T-helper 1 cell treated with Interleukin-12 subunit alpha and Interleukin-12 subunit beta and Interleukin-4 antibody, amounts not matched to agents 30 μg/mL and 1 μg/mL, for 36 hours (primary cell): ENCODE results near the gene RRAD.

ENCODE experiments used
- H3K27ac Mint-ChIP-seq: one replicate; pipeline ENCODE4 v1.8.0; 2021; ENCODE audit warnings: mild to moderate bottlenecking, mixed read lengths
- H3K27me3 Mint-ChIP-seq: one replicate; pipeline ENCODE4 v1.8.0; 2021; ENCODE audit warnings: low read depth, mixed read lengths
- H3K36me3 Mint-ChIP-seq: one replicate; pipeline ENCODE4 v1.8.0; 2021; ENCODE audit warnings: low read depth, mixed read lengths
- H3K4me1 Mint-ChIP-seq: one replicate; pipeline ENCODE4 v1.8.0; 2021; ENCODE audit warnings: low read depth, mixed read lengths
- H3K4me3 Mint-ChIP-seq: one replicate; pipeline ENCODE4 v1.8.0; 2021; ENCODE audit warnings: mild to moderate bottlenecking, moderate library complexity, mixed read lengths
- H3K9me3 Mint-ChIP-seq: one replicate; pipeline ENCODE4 v1.8.0; 2021; ENCODE audit warnings: mixed read lengths

The RRAD gene

DNA sequence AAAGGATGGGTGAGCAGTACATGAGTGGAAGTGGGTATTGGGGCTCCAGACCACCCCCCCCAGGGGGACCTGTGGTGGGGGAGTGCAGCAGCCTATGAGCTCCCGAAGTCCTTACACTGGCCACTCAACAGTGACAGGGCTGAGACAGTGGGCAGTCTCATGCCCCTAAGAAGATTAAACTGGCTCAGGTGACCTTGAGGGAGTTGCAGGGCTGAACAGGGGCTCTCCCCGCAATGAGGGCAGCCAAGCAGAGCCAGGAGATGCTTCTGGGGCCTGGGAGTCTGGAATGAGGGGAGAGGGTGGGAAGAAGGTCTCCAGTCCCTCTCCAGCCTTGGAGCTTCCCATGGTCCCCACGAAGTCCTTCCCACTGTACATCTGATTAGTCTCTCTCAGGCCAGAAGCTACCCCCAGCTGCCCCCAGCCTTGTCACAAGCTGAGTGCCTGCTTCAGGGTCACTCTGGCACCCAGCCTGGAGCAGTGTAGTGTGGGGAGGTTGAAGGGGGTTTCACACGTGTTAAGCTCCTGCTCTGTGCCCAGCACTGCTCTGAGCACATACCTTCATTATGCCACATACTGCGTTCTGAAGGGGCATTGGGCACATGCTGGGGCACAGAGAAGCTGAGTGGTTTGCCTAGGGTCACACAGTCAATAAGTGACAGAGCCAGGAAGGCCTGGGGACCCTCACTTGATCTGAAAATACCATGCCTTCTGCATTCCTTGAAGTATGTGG is 5.6 kb downstream of the RRAD start:
- Mint-ChIP-seq H3K4me3 (no peak overlapping the region), H3K9me3 (no peaks in the 10 kb centered on the region), H3K4me1 (peaks cover 4% of the 10 kb centered on the region), H3K27me3 (peaks cover 31% of the 10 kb centered on the region), H3K36me3 (no peaks in the 10 kb centered on the region), H3K27ac (no peak overlapping the region)

DNA sequence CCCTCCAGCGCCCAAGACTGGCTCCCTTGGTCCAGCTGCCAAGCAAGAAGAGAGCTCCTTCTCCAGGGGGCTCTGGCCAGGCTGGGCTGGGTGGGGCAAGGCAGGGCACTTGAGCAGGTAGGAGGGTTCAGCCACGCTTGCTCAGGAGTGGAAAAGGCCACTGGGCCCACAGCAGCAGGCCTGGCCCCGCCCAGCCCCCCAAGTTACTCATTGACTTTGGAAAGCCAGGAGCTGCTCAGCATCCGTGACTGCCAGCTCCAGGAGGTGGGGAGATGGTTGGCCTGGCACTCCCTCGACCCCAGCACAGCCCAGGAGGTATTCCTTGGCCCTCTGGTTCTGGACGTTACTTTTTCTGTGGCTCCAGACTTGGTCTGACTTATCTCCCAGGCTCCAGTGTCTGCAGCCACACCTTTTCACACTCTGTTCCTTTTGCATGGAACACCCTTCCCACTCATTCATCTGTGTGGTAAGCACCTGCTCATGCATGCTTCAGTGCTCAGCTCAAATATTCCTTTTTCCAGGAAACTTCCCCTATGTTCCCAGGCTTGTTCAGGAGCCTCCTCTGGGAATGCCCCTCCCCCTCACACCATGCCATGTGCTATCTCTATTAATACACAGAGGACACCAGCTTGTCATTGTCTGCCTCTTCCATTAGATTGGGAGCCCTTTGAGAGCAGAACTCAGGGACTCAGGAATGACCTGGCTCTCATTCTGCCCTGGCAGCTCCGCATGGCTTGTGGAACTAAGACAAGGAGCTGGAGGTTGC is 6.3 kb downstream of the RRAD start, which contains the start of gene CDH16:
CDH16 (minus strand) TSS at position 83 of the 766 bp plus-strand sequence. CDS start 820 bp downstream, outside the sequence.
- Mint-ChIP-seq H3K36me3 (no peaks in the 10 kb centered on the region), H3K4me3 (no peak within 1 kb of the TSS), H3K9me3 (no peaks in the 10 kb centered on the region), H3K27ac (no peak within 1 kb of the TSS), H3K27me3 (peaks cover 24% of the 10 kb centered on the region), H3K4me1 (peaks cover 4% of the 10 kb centered on the region)

DNA sequence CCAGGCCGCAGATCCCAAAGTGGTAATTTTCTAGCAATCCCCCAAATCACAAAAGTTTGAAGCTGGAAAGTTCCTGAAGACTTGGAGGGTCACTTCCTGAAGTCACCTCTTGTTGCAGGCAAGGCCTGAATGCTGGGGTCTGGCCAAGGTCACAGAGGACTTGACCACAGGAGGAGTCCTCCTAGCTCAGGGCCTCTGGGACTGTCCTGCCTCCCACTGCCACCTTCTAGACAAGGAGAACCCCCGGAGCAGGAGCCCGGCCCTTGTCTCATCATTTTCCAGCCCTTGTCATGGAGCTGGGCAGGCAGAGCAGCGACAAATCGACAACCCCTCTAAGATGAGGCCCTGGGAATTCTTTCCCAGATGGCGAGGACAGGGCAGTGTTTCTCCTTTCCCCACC is 7.0 kb downstream of the RRAD start:
- Mint-ChIP-seq H3K36me3 (no peaks in the 10 kb centered on the region), H3K27me3 (peaks cover 17% of the 10 kb centered on the region), H3K27ac (no peak overlapping the region), H3K4me1 (no peaks in the 10 kb centered on the region), H3K9me3 (no peaks in the 10 kb centered on the region), H3K4me3 (no peak overlapping the region)

DNA sequence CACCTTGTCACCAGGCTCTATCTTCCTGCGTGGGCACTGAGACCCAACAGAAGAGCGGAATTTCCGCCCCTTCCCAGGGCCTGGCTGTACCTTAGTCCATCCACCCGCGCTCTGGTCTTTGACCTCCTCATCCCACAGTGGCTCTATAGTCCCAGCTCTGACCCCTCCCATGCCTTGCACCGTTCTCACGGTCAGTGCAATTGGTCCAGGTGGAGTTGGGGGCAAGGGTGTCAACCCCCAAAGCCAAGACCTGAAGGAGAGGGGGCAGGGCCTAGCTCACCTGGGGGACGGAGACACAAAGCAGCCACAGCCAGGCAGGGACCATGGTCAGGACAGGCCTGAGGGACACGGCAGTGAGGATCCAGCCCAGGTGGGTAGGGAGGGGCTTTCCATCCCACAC is 7.6 kb downstream of the RRAD start:
- no peaks in the 10 kb centered on the region for H3K9me3 Mint-ChIP-seq
- H3K36me3 Mint-ChIP-seq: no peaks in the 10 kb centered on the region
- peaks cover 11% of the 10 kb centered on the region for H3K27me3 Mint-ChIP-seq
- H3K4me1 Mint-ChIP-seq: no peaks in the 10 kb centered on the region
- no peak overlapping the region for H3K4me3 Mint-ChIP-seq
- H3K27ac Mint-ChIP-seq: no peak overlapping the region

DNA sequence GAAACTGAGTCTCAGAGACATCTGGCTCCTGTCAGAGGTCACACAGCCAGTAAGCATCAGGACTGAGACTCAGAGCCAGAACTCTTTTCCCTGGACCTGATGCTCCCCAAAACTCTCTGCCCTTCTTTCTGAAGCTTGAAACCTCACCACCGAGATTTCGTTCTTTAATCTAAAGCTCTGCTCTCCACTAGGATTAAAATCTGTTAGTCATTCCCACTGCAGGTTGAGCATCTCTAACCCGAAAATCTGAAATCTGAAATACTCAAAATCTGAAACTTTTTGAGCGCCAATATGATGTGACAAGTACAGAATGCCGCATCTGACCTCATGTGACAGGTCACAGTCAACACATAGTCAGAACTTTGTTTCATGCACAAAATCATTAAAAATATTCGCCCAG is 8.8 kb downstream of the RRAD start:
- Mint-ChIP-seq H3K4me1 (no peaks in the 10 kb centered on the region), H3K36me3 (no peaks in the 10 kb centered on the region), H3K4me3 (no peak overlapping the region), H3K27ac (no peak overlapping the region), H3K9me3 (no peaks in the 10 kb centered on the region), H3K27me3 (peaks cover 11% of the 10 kb centered on the region)

DNA sequence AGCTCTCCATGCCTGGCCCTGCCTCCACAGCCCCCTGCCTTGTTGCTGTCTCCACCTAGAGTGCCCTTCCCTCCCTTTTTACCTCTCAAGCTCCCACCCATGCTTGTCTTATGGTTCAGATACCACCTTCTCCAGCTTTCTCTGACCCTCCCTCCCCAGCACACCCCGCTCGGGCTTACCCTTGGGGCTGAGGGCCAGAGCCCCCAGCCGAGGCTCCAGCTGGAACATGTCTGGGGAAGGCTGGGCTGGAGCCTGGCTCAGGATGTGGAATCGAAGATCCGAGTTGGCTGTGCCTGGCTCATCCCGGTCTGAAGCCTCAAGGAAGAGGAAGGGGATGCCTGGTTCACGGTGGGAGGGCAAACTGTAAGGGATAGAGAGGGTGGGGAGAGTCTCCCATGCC is 10.3 kb downstream of the RRAD start:
- Mint-ChIP-seq H3K4me1 (no peaks in the 10 kb centered on the region), H3K36me3 (no peaks in the 10 kb centered on the region), H3K27me3 (peaks cover 4% of the 10 kb centered on the region), H3K4me3 (no peak overlapping the region), H3K27ac (no peak overlapping the region), H3K9me3 (no peaks in the 10 kb centered on the region)

DNA sequence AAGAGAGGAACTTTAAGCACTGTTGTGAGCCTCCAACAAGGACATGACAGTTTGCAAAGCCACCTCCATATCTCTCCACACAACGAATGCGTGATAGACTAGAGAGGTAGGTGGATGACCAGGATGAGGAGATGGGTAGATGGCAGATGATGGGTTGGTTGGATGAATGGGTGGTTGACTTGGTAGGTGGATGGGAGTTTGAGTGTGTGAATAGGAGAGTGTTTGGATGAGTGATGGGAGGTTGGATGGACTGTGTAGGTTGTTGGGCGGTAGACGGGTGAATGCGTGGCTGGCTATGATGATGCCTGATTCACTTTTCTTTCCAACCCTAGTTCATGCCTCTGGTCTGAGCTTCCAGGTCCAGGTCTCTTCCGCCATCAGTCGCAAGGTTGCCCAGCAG is 10.8 kb downstream of the RRAD start:
- H3K27ac Mint-ChIP-seq: no peak overlapping the region
- no peaks in the 10 kb centered on the region for H3K4me1 Mint-ChIP-seq
- no peaks in the 10 kb centered on the region for H3K36me3 Mint-ChIP-seq
- H3K27me3 Mint-ChIP-seq: peaks cover 4% of the 10 kb centered on the region
- no peak overlapping the region for H3K4me3 Mint-ChIP-seq
- no peaks in the 10 kb centered on the region for H3K9me3 Mint-ChIP-seq

DNA sequence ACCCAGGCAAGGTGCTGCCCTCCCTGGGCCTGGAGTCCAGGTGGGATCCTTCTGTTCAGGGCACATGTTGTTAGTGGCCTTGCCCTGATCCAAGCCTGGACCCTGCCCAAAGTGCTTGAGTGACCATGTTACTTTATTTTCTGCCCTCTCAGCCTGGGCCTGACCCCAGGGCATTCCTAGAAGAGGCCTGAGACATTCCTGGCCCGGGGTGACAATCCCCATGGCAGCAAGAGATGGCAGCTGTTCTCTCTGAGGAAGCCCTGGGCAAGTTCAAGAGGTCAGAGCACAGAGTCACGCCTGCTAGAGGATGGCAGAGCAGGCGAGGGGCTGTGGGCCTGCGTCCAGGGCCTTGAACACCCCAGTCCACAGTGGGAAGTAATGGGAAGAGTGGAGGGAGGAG is 11.6 kb downstream of the RRAD start:
- no peaks in the 10 kb centered on the region for H3K4me1 Mint-ChIP-seq
- no peak overlapping the region for H3K27ac Mint-ChIP-seq
- no peaks in the 10 kb centered on the region for H3K36me3 Mint-ChIP-seq
- peaks cover 4% of the 10 kb centered on the region for H3K27me3 Mint-ChIP-seq
- H3K4me3 Mint-ChIP-seq: no peak overlapping the region
- no peaks in the 10 kb centered on the region for H3K9me3 Mint-ChIP-seq

DNA sequence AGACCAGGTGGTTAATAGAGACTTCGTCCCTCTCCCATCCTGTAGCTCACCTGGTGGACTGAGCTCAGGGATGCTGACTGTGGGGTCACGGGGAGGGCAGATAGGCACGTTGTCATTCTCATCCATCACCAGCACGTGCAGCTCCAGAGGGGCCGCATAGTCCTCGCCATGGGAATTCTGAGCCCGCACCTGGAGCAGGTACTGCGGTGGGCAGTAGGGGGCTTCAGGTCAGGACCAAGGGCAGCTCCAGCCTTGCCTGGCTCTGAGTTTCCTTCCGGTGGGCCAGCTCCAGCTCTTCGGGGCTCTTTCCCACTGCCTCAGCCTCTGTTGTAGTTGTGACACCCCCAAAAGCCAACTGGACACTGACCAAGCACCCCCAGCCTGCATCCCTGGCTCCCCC is 12.3 kb downstream of the RRAD start:
- Mint-ChIP-seq H3K4me3 (no peak overlapping the region), H3K4me1 (no peaks in the 10 kb centered on the region), H3K36me3 (no peaks in the 10 kb centered on the region), H3K27ac (no peak overlapping the region), H3K9me3 (no peaks in the 10 kb centered on the region), H3K27me3 (peaks cover under 1% of the 10 kb centered on the region)

DNA sequence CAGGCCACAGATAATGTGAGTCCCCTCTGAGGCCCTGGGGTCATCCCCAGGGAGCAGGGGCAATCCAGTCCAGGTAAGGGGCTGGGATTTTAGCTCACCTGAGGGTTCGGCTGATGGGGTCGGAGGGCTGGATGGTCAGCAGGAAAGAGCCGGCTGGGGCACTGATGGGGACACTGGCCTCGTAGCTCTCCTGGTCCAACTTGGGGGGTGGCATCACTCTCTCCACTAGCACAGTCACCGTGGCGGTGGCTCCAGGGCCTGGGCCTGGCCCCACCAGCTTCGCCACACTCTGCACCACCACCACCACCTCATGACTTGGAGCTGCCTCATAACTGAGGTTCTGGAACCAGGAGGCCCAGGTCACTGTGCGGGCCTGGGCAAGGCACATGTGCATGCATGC is 13.5 kb downstream of the RRAD start:
- H3K4me1 Mint-ChIP-seq: no peaks in the 10 kb centered on the region

DNA sequence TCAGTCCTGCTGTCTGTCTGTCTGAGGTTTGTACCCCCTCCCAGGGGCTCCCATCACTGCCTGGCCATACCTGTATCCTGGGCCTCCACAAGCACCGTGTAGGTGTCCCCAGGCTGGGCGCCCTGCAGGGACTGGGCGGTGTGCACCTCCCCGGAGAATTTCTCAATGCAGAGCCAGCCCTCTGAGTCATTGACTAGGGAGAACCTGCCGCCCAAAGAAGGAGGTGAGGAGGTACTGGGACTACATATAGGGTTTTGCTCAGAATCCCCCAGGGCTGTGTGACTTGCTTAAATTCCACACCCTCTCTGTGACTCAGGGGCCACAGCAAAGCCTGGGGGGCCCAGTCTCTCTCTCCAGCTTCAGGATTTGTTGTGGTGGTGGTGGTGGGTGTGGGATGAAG is 14.2 kb downstream of the RRAD start:
- Mint-ChIP-seq H3K27me3 (no peaks in the 10 kb centered on the region), H3K4me1 (peaks cover 5% of the 10 kb centered on the region), H3K36me3 (no peaks in the 10 kb centered on the region), H3K27ac (no peak overlapping the region), H3K9me3 (no peaks in the 10 kb centered on the region), H3K4me3 (no peak overlapping the region)

More for the DNA sequence above, 13.5 kb downstream of the RRAD start:
- Mint-ChIP-seq H3K27me3 (no peaks in the 10 kb centered on the region), H3K36me3 (no peaks in the 10 kb centered on the region), H3K4me3 (no peak overlapping the region), H3K27ac (no peak overlapping the region), H3K9me3 (no peaks in the 10 kb centered on the region)

DNA sequence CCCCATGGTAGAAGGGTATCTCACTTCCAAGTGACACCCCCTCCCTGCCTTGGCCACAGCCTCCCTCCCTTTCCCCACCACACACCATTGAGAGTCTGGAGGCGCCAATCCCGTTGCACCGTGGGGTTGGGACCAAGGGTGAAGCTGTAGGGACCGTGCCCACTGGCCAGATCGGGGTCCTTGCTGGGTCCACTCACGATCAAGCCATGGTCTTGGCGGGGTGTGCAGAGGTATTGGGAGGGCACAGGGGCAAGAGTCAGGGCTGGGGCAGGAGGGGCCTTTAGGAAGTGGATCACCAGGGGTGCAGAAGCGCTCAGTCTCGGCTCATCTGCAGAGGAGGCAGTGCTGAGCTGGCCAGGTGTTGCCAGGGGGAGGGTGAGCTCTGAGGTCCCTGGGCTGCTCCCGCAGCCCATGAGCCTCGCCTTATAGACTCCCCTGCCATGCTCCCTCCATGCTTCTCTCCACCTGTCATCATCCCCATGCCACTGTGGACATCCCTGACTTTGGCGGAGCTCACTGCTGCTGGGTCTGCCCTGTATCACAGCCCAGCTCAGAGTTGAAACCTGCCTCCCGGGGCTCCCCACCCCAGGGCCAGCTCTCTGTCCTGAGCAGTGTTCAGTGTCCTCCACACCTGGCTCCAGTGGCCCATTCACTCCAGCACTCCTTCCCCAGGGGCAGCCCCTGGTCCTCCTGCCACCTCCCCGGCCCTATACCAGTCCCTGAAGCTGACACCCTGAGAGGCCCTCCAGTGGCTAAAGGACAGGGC is 15.0 kb downstream of the RRAD start:
- no peak overlapping the region for H3K4me3 Mint-ChIP-seq

DNA sequence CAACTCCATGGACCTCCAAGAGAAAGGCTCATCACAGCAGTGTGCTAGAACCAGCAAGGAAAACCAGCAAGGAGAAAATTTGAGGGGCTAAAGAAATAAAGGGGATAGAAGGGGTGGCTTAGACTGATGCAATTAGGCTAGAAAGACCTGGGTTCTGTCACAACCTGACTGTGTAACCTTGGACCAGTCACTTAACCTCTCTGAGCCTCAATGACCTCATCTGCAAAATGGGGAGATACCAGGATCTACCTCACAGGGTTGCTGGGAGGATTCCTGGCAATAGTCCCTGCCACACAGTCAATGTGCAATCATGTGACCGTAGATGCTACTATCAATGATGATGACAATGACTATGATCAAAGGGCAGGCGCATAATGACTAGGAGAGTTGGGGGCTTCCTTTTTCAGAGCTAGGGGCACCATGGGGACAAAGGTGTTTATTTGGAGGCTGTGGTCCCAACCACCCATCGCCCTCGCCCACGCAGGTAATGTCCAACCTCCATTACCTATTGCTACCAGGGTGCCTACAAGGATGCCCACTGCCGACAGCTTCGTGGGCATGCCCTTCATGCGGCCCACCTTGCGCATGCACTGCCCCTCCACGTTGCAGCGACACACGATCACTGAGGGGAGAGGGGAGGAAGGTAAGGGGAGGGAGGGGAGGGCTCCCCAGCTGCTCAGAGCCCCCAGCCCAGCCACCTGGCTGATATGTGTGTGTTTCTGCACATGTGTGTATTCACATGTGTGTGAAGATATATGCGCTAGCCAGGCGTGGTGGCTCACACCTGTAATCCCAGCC is 16.4 kb downstream of the RRAD start:
- Mint-ChIP-seq H3K4me1 (peaks cover 9% of the 10 kb centered on the region), H3K36me3 (no peaks in the 10 kb centered on the region), H3K4me3 (no peak overlapping the region), H3K27ac (no peak overlapping the region), H3K27me3 (no peaks in the 10 kb centered on the region), H3K9me3 (no peaks in the 10 kb centered on the region)

More for the DNA sequence above, 15.0 kb downstream of the RRAD start:
- Mint-ChIP-seq H3K27me3 (no peaks in the 10 kb centered on the region), H3K4me1 (peaks cover 9% of the 10 kb centered on the region), H3K9me3 (no peaks in the 10 kb centered on the region), H3K36me3 (no peaks in the 10 kb centered on the region), H3K27ac (no peak overlapping the region)

DNA sequence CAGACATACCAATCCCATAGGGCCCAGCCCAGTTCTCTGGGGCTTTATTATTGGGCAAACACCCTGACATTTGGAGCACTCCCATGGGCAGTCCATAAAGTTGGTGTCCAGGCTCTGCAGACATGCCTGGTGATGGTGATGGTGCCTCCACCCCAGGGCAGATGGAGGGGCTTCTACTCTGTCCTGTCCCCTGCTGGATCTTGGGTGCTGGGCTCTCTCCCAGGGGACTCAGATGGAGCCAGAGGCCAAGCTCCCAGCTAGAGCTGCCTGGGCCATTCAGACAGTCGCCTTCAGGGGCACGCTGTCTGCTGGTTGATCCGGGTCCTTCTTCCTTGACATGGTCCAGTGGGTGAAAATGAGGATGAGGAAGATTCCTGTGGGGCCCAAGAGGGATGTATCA is 17.2 kb downstream of the RRAD start:
- H3K27me3 Mint-ChIP-seq: no peaks in the 10 kb centered on the region
- H3K27ac Mint-ChIP-seq: no peak overlapping the region
- no peak overlapping the region for H3K4me3 Mint-ChIP-seq
- H3K4me1 Mint-ChIP-seq: peaks cover 9% of the 10 kb centered on the region
- no peaks in the 10 kb centered on the region for H3K9me3 Mint-ChIP-seq
- H3K36me3 Mint-ChIP-seq: no peaks in the 10 kb centered on the region
